GM23338 (cell line): ENCODE data around the gene FAF1. TPM values are rescaled to one million over a fixed set of nuclear protein-coding genes. Genes with fewer than 3 reads are reported as not detected.

Experiments used
- ATAC-seq: fragments of 200-7000 bp; cut with Tn5 transposase; 3 replicates; pipeline ENCODE4 v1.9.1; 2020
- DNase-seq: peaks from one replicate; pipeline ENCODE4 v3.0.0-alpha.2; 2015; ENCODE audit warnings: low spot score
- H2AFZ ChIP-seq: fragments of 200-600 bp; sonication (generic); 2 replicates; pipeline ENCODE4 v1.8.0; 2016; ENCODE audit warnings: antibody characterized with exemption, mild to moderate bottlenecking, moderate library complexity
- H3F3A ChIP-seq: fragments of 200-600 bp; sonication (generic); replicated peaks from 2 replicates; pipeline ENCODE4 v1.8.0; 2017; ENCODE audit warnings: antibody characterized with exemption, mixed run types, low read depth
- H3K27ac ChIP-seq: fragments of 200-600 bp; sonication (generic); 2 replicates; pipeline ENCODE4 v1.6.1; 2016; ENCODE audit warnings: low read depth
- H3K27me3 ChIP-seq: fragments of 200-600 bp; sonication (generic); 2 replicates; pipeline ENCODE4 v1.8.0; 2016; ENCODE audit warnings: mild to moderate bottlenecking, mixed run types, moderate library complexity; ENCODE audit not compliant: insufficient read depth
- H3K36me3 ChIP-seq: fragments of 200-600 bp; sonication (generic); 2 replicates; pipeline ENCODE4 v1.8.0; 2016; ENCODE audit warnings: mild to moderate bottlenecking; ENCODE audit not compliant: insufficient read depth
- H3K4me1 ChIP-seq: fragments of 200-600 bp; sonication (generic); 2 replicates; pipeline ENCODE4 v1.8.0; 2016; ENCODE audit warnings: mild to moderate bottlenecking, moderate library complexity; ENCODE audit not compliant: insufficient read depth
- H3K4me2 ChIP-seq: fragments of 200-600 bp; sonication (generic); 2 replicates; pipeline ENCODE4 v1.7.1; 2017; ENCODE audit warnings: mixed run types
- H3K4me3 ChIP-seq: fragments of 200-600 bp; sonication (generic); 2 replicates; pipeline ENCODE4 v1.6.1; 2016; ENCODE audit warnings: mixed run types
- H3K79me2 ChIP-seq: fragments of 200-600 bp; sonication (generic); replicated peaks from 2 replicates; pipeline ENCODE4 v1.8.0; 2017; ENCODE audit warnings: mild to moderate bottlenecking; ENCODE audit not compliant: insufficient read depth
- H3K9me2 ChIP-seq: fragments of 200-600 bp; sonication (generic); 2 replicates; pipeline ENCODE4 v1.8.0; 2017; ENCODE audit not compliant: insufficient read depth
- H4K20me1 ChIP-seq: fragments of 200-600 bp; sonication (generic); replicated peaks from 2 replicates; pipeline ENCODE4 v1.8.0; 2017; ENCODE audit warnings: mild to moderate bottlenecking; ENCODE audit not compliant: insufficient read depth
- H3K27ac Mint-ChIP-seq: 2 replicates; pipeline ENCODE4 v1.8.0; 2020; ENCODE audit warnings: inconsistent platforms, mild to moderate bottlenecking, moderate library complexity, mixed read lengths
- H3K27me3 Mint-ChIP-seq: 3 replicates; pipeline ENCODE4 v1.8.0; 2022; ENCODE audit warnings: low read depth, mild to moderate bottlenecking, moderate library complexity, mixed read lengths, inconsistent platforms; ENCODE audit not compliant: insufficient read depth, poor library complexity
- H3K36me3 Mint-ChIP-seq: 3 replicates; pipeline ENCODE4 v1.8.0; 2021; ENCODE audit warnings: low read depth, mild to moderate bottlenecking, inconsistent platforms, moderate library complexity, mixed read lengths
- H3K4me1 Mint-ChIP-seq: 3 replicates; pipeline ENCODE4 v1.8.0; 2020; ENCODE audit warnings: mild to moderate bottlenecking, inconsistent platforms, mixed read lengths
- H3K4me3 Mint-ChIP-seq: 3 replicates; pipeline ENCODE4 v1.8.0; 2021; ENCODE audit warnings: moderate library complexity, mild to moderate bottlenecking, inconsistent platforms, mixed read lengths
- H3K9me3 Mint-ChIP-seq: 3 replicates; pipeline ENCODE4 v1.8.0; 2020; ENCODE audit warnings: moderate library complexity, mild to moderate bottlenecking, inconsistent platforms, mixed read lengths
- CREB1 ChIP-seq: fragments of 250-450 bp; sonication (Bioruptor Pico); IDR thresholded peaks from 2 replicates; pipeline ENCODE4 v1.5.0; 2020; ENCODE audit warnings: low read depth, mild to moderate bottlenecking, moderate library complexity
- EZH2 ChIP-seq: fragments of 200-600 bp; sonication (generic); IDR thresholded peaks from one replicate; pipeline ENCODE4 v1.8.0; 2017; ENCODE audit warnings: antibody characterized with exemption, mild to moderate bottlenecking, low read depth; ENCODE audit not compliant: unreplicated experiment
- EZH2phosphoT487 ChIP-seq: fragments of 200-600 bp; sonication (generic); IDR thresholded peaks from one replicate; pipeline ENCODE4 v1.8.1; 2018; ENCODE audit warnings: antibody characterized with exemption; ENCODE audit not compliant: unreplicated experiment
- JUNB ChIP-seq: IDR thresholded peaks from one replicate; pipeline ENCODE4 v1.6.1; 2016; ENCODE audit warnings: antibody characterized with exemption; ENCODE audit not compliant: unreplicated experiment
- NANOG ChIP-seq: IDR thresholded peaks from 2 replicates; pipeline ENCODE4 v1.6.1; 2016; ENCODE audit warnings: antibody characterized with exemption, borderline replicate concordance
- POLR2AphosphoS5 ChIP-seq: IDR thresholded peaks from 2 replicates; pipeline ENCODE4 v1.6.1; 2016; ENCODE audit warnings: antibody characterized with exemption, low read depth
- STAT1 ChIP-seq: IDR thresholded peaks from one replicate; pipeline ENCODE4 v1.6.1; 2016; ENCODE audit warnings: antibody characterized with exemption; ENCODE audit not compliant: unreplicated experiment
- ZNF114 ChIP-seq: fragments of 250-450 bp; sonication (Bioruptor Pico); IDR thresholded peaks from 2 replicates; pipeline ENCODE4 v1.5.0; 2020; ENCODE audit warnings: mild to moderate bottlenecking, moderate library complexity
- ZNF331 ChIP-seq: fragments of 250-450 bp; sonication (Bioruptor Pico); IDR thresholded peaks from 2 replicates; pipeline ENCODE4 v1.5.0; 2020; ENCODE audit warnings: low read depth, mild to moderate bottlenecking, moderate library complexity
- polyA plus RNA-seq: library from polyadenylated mRNA; unstranded; fragments of >200 nt; fragmentation: Nextera tagmentation; extraction: Ambion mirVana; gene quantifications from 2 replicates; pipeline ENCODE4 v1.2.1, GENCODE V29; 2016
- total RNA-seq: library from RNA; depleted of rRNA; stranded (reverse); fragments of >200 nt; shearing (Covaris generic); gene quantifications from 2 replicates; pipeline ENCODE4 v1.2.3, GENCODE V29; 2014
- TF ChIP-seq, protein P1 (sequence below): fragments of 250-450 bp; sonication (Bioruptor Pico); IDR thresholded peaks from 2 replicates; pipeline ENCODE4 v1.5.0; 2020; ENCODE audit warnings: mild to moderate bottlenecking, moderate library complexity
- TF ChIP-seq, protein P2 (sequence below): IDR thresholded peaks from one replicate; pipeline ENCODE4 v1.6.1; 2018; ENCODE audit warnings: antibody characterized with exemption; ENCODE audit not compliant: unreplicated experiment
- TF ChIP-seq, protein P3 (sequence below): IDR thresholded peaks from 2 replicates; pipeline ENCODE4 v1.6.1; 2016; ENCODE audit warnings: antibody characterized with exemption
- TF ChIP-seq, protein P4 (sequence below), 2 experiments: fragments of 200-600 bp in 1 of 2; sonication (generic) in 1 of 2; conservative IDR thresholded peaks; 2 replicates each; pipeline versions ENCODE4 v1.5.1 to v1.6.1; 2016 to 2017; ENCODE audit warnings: antibody characterized with exemption in 2 of 2, low read depth in 2 of 2, mild to moderate bottlenecking in 2 of 2, moderate library complexity in 1 of 2

FAF1 gene
- total and polyA plus RNA-seq, 2 experiments from 2014 or later: 24.1 to 53.2 TPM

DNA sequence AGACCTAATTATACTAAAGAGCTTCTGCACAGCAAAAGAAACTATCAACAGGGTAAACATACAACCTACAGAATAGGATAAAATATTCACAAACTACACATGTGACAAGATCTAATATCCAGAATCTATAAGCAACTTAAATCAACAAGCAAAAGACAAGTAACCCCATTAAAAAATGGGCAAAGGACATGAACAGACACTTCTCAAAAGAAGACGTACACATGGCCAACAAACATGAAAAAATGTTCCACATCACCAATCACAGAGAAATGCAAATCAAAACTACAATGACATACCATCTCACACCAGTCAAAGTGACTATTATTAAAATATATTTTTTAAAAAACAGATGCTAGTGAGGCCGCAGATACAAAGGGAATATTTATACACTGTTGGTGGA lies 99.8 kb downstream of the FAF1 start:
- H3K36me3 ChIP-seq: 0 out of 2 replicates have a peak, but pooled peaks cover 10% of the 10 kb centered on the region
- TF ChIP-seq ZNF331 (CRISPR knock-in tag) (no peak), JUNB (no peak), EZH2phosphoT487 (no peak), POLR2AphosphoS5 (no peak), NANOG (no peak), EZH2 (no peak), CREB1 (CRISPR knock-in tag) (no peak), ZNF114 (no peak), STAT1 (no peak)
- TF ChIP-seq, protein P1, sequence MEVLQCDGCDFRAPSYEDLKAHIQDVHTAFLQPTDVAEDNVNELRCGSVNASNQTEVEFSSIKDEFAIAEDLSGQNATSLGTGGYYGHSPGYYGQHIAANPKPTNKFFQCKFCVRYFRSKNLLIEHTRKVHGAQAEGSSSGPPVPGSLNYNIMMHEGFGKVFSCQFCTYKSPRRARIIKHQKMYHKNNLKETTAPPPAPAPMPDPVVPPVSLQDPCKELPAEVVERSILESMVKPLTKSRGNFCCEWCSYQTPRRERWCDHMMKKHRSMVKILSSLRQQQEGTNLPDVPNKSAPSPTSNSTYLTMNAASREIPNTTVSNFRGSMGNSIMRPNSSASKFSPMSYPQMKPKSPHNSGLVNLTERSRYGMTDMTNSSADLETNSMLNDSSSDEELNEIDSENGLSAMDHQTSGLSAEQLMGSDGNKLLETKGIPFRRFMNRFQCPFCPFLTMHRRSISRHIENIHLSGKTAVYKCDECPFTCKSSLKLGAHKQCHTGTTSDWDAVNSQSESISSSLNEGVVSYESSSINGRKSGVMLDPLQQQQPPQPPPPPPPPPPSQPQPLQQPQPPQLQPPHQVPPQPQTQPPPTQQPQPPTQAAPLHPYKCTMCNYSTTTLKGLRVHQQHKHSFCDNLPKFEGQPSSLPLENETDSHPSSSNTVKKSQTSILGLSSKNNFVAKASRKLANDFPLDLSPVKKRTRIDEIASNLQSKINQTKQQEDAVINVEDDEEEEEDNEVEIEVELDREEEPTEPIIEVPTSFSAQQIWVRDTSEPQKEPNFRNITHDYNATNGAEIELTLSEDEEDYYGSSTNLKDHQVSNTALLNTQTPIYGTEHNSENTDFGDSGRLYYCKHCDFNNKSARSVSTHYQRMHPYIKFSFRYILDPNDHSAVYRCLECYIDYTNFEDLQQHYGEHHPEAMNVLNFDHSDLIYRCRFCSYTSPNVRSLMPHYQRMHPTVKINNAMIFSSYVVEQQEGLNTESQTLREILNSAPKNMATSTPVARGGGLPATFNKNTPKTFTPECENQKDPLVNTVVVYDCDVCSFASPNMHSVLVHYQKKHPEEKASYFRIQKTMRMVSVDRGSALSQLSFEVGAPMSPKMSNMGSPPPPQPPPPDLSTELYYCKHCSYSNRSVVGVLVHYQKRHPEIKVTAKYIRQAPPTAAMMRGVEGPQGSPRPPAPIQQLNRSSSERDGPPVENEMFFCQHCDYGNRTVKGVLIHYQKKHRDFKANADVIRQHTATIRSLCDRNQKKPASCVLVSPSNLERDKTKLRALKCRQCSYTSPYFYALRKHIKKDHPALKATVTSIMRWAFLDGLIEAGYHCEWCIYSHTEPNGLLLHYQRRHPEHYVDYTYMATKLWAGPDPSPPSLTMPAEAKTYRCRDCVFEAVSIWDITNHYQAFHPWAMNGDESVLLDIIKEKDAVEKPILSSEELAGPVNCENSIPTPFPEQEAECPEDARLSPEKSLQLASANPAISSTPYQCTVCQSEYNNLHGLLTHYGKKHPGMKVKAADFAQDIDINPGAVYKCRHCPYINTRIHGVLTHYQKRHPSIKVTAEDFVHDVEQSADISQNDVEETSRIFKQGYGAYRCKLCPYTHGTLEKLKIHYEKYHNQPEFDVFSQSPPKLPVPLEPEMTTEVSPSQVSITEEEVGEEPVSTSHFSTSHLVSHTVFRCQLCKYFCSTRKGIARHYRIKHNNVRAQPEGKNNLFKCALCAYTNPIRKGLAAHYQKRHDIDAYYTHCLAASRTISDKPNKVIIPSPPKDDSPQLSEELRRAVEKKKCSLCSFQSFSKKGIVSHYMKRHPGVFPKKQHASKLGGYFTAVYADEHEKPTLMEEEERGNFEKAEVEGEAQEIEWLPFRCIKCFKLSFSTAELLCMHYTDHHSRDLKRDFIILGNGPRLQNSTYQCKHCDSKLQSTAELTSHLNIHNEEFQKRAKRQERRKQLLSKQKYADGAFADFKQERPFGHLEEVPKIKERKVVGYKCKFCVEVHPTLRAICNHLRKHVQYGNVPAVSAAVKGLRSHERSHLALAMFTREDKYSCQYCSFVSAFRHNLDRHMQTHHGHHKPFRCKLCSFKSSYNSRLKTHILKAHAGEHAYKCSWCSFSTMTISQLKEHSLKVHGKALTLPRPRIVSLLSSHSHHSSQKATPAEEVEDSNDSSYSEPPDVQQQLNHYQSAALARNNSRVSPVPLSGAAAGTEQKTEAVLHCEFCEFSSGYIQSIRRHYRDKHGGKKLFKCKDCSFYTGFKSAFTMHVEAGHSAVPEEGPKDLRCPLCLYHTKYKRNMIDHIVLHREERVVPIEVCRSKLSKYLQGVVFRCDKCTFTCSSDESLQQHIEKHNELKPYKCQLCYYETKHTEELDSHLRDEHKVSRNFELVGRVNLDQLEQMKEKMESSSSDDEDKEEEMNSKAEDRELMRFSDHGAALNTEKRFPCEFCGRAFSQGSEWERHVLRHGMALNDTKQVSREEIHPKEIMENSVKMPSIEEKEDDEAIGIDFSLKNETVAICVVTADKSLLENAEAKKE (CRISPR knock-in tag): no peak
- TF ChIP-seq, protein P2, sequence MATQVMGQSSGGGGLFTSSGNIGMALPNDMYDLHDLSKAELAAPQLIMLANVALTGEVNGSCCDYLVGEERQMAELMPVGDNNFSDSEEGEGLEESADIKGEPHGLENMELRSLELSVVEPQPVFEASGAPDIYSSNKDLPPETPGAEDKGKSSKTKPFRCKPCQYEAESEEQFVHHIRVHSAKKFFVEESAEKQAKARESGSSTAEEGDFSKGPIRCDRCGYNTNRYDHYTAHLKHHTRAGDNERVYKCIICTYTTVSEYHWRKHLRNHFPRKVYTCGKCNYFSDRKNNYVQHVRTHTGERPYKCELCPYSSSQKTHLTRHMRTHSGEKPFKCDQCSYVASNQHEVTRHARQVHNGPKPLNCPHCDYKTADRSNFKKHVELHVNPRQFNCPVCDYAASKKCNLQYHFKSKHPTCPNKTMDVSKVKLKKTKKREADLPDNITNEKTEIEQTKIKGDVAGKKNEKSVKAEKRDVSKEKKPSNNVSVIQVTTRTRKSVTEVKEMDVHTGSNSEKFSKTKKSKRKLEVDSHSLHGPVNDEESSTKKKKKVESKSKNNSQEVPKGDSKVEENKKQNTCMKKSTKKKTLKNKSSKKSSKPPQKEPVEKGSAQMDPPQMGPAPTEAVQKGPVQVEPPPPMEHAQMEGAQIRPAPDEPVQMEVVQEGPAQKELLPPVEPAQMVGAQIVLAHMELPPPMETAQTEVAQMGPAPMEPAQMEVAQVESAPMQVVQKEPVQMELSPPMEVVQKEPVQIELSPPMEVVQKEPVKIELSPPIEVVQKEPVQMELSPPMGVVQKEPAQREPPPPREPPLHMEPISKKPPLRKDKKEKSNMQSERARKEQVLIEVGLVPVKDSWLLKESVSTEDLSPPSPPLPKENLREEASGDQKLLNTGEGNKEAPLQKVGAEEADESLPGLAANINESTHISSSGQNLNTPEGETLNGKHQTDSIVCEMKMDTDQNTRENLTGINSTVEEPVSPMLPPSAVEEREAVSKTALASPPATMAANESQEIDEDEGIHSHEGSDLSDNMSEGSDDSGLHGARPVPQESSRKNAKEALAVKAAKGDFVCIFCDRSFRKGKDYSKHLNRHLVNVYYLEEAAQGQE: no peak
- TF ChIP-seq, protein P3, sequence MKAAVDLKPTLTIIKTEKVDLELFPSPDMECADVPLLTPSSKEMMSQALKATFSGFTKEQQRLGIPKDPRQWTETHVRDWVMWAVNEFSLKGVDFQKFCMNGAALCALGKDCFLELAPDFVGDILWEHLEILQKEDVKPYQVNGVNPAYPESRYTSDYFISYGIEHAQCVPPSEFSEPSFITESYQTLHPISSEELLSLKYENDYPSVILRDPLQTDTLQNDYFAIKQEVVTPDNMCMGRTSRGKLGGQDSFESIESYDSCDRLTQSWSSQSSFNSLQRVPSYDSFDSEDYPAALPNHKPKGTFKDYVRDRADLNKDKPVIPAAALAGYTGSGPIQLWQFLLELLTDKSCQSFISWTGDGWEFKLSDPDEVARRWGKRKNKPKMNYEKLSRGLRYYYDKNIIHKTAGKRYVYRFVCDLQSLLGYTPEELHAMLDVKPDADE: no peak
- TF ChIP-seq, protein P4, sequence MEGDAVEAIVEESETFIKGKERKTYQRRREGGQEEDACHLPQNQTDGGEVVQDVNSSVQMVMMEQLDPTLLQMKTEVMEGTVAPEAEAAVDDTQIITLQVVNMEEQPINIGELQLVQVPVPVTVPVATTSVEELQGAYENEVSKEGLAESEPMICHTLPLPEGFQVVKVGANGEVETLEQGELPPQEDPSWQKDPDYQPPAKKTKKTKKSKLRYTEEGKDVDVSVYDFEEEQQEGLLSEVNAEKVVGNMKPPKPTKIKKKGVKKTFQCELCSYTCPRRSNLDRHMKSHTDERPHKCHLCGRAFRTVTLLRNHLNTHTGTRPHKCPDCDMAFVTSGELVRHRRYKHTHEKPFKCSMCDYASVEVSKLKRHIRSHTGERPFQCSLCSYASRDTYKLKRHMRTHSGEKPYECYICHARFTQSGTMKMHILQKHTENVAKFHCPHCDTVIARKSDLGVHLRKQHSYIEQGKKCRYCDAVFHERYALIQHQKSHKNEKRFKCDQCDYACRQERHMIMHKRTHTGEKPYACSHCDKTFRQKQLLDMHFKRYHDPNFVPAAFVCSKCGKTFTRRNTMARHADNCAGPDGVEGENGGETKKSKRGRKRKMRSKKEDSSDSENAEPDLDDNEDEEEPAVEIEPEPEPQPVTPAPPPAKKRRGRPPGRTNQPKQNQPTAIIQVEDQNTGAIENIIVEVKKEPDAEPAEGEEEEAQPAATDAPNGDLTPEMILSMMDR (conservative IDR thresholded peaks at IDR 0.05; ENCODE audit: low read depth in 2 of 2): no peak
- no peak overlapping the region for H3K27ac Mint-ChIP-seq
- H3K4me3 ChIP-seq: no peak overlapping the region
- no peak overlapping the region for H2AFZ ChIP-seq
- H3K27ac ChIP-seq: no peak overlapping the region
- H3K27me3 ChIP-seq: no peaks in the 10 kb centered on the region
- no peak overlapping the region for H3K4me2 ChIP-seq
- peaks cover 22% of the 10 kb centered on the region for H3K9me3 Mint-ChIP-seq
- H3K79me2 ChIP-seq: peaks cover 58% of the 10 kb centered on the region
- no peaks in the 10 kb centered on the region for H3F3A ChIP-seq
- no peaks in the 10 kb centered on the region for H3K4me1 ChIP-seq
- no peaks in the 10 kb centered on the region for H3K4me1 Mint-ChIP-seq
- H4K20me1 ChIP-seq: no peaks in the 10 kb centered on the region
- no peaks in the 10 kb centered on the region for H3K9me2 ChIP-seq
- no peaks in the 10 kb centered on the region for H3K27me3 Mint-ChIP-seq
- DNase-seq (no peak), ATAC-seq (no peak)
- H3K4me3 Mint-ChIP-seq: no peak overlapping the region
- H3K36me3 Mint-ChIP-seq: peaks cover 13% of the 10 kb centered on the region; the same call in 2 of the 3 replicates
